ENCODE measurements around the gene CRMP1.
"Not testable (repeated sequence)": the region's sequence is repeated elsewhere in the genome, so short reads cannot be mapped to it uniquely, and the experiment has no call there.

The CRMP1 gene

GRCh38 chr4:5812506-5813229 is 80.2 kb downstream of the CRMP1 start:
- Histone ChIP-seq H3K9me3 (ENCODE audit: low read length) (no peaks in the 10 kb centered on the region), H3K9ac (ENCODE audit: low read length) (no peak overlapping the region), H3K36me3 (ENCODE audit: insufficient read depth, low read length) (peaks cover 58% of the 10 kb centered on the region), H3K27ac (ENCODE audit: low read depth, low read length) (no peak overlapping the region), H3K4me3 (ENCODE audit: low read depth in 1 of 2, low read length in 2 of 2) (no peak overlapping the region), H3K4me1 (ENCODE audit: insufficient read depth, low read length) (no peaks in the 10 kb centered on the region), H3K27me3 (ENCODE audit: control insufficient read depth in 1 of 2, insufficient read depth in 2 of 2, low read length in 2 of 2) (no peaks in the 10 kb centered on the region)

- H3K27ac ChIP-seq (ENCODE audit: low read depth, low read length); H3K9ac ChIP-seq (ENCODE audit: low read length); H3K4me1 ChIP-seq (ENCODE audit: insufficient read depth, low read length); H3K9me3 ChIP-seq (ENCODE audit: low read length); H3K4me3 ChIP-seq (ENCODE audit: low read depth in 1 of 2, low read length in 2 of 2); H3K27me3 ChIP-seq (ENCODE audit: control insufficient read depth in 1 of 2, insufficient read depth in 2 of 2, low read length in 2 of 2): not testable (repeated sequence)
- H3K36me3 ChIP-seq (ENCODE audit: insufficient read depth, low read length), result peaks cover 59% of the 10 kb centered on the region
These were observed 80.8 kb downstream of the CRMP1 start for GRCh38 chr4:5812057-5812456.

- H3K27me3 ChIP-seq (ENCODE audit: control insufficient read depth in 1 of 2, insufficient read depth in 2 of 2, low read length in 2 of 2), result no peaks in the 10 kb centered on the region
- no peak overlapping the region for H3K9ac ChIP-seq (ENCODE audit: low read length)
- no peaks in the 10 kb centered on the region for H3K4me1 ChIP-seq (ENCODE audit: insufficient read depth, low read length)
- H3K27ac ChIP-seq (ENCODE audit: low read depth, low read length), result no peak overlapping the region
- H3K9me3 ChIP-seq (ENCODE audit: low read length), result no peaks in the 10 kb centered on the region
- H3K4me3 ChIP-seq (ENCODE audit: low read depth in 1 of 2, low read length in 2 of 2), result no peak overlapping the region
- H3K36me3 ChIP-seq (ENCODE audit: insufficient read depth, low read length), result peaks cover 67% of the 10 kb centered on the region
These were observed 82.0 kb downstream of the CRMP1 start for GRCh38 chr4:5810770-5811430.

GRCh38 chr4:5810151-5810550 is 82.7 kb downstream of the CRMP1 start:
- Histone ChIP-seq H3K4me3 (ENCODE audit: low read depth in 1 of 2, low read length in 2 of 2) (no peak overlapping the region), H3K4me1 (ENCODE audit: insufficient read depth, low read length) (no peaks in the 10 kb centered on the region), H3K36me3 (ENCODE audit: insufficient read depth, low read length) (peaks cover 65% of the 10 kb centered on the region), H3K9ac (ENCODE audit: low read length) (no peak overlapping the region), H3K27ac (ENCODE audit: low read depth, low read length) (no peak overlapping the region), H3K27me3 (ENCODE audit: control insufficient read depth in 1 of 2, insufficient read depth in 2 of 2, low read length in 2 of 2) (no peaks in the 10 kb centered on the region), H3K9me3 (ENCODE audit: low read length) (no peaks in the 10 kb centered on the region)

GRCh38 chr4:5809216-5809776 is 83.6 kb downstream of the CRMP1 start:
- Histone ChIP-seq H3K4me1 (ENCODE audit: insufficient read depth, low read length) (no peaks in the 10 kb centered on the region), H3K9me3 (ENCODE audit: low read length) (no peaks in the 10 kb centered on the region), H3K36me3 (ENCODE audit: insufficient read depth, low read length) (peaks cover 56% of the 10 kb centered on the region), H3K27me3 (ENCODE audit: control insufficient read depth in 1 of 2, insufficient read depth in 2 of 2, low read length in 2 of 2) (no peaks in the 10 kb centered on the region), H3K9ac (ENCODE audit: low read length) (no peak overlapping the region), H3K27ac (ENCODE audit: low read depth, low read length) (no peak overlapping the region), H3K4me3 (ENCODE audit: low read depth in 1 of 2, low read length in 2 of 2) (no peak overlapping the region)

- no peaks in the 10 kb centered on the region for H3K9me3 ChIP-seq (ENCODE audit: low read length)
- H3K27ac ChIP-seq (ENCODE audit: low read depth, low read length), result no peak overlapping the region
- no peaks in the 10 kb centered on the region for H3K4me1 ChIP-seq (ENCODE audit: insufficient read depth, low read length)
- H3K36me3 ChIP-seq (ENCODE audit: insufficient read depth, low read length), result peaks cover 53% of the 10 kb centered on the region
- no peak overlapping the region for H3K4me3 ChIP-seq (ENCODE audit: low read depth in 1 of 2, low read length in 2 of 2)
- no peak overlapping the region for H3K9ac ChIP-seq (ENCODE audit: low read length)
- no peaks in the 10 kb centered on the region for H3K27me3 ChIP-seq (ENCODE audit: control insufficient read depth in 1 of 2, insufficient read depth in 2 of 2, low read length in 2 of 2)
These were observed 84.7 kb downstream of the CRMP1 start for GRCh38 chr4:5808081-5808741.

- no peaks in the 10 kb centered on the region for H3K27me3 ChIP-seq (ENCODE audit: control insufficient read depth in 1 of 2, insufficient read depth in 2 of 2, low read length in 2 of 2)
- no peaks in the 10 kb centered on the region for H3K4me1 ChIP-seq (ENCODE audit: insufficient read depth, low read length)
- H3K4me3 ChIP-seq (ENCODE audit: low read depth in 1 of 2, low read length in 2 of 2), result no peak overlapping the region
- H3K9me3 ChIP-seq (ENCODE audit: low read length), result no peaks in the 10 kb centered on the region
- H3K27ac ChIP-seq (ENCODE audit: low read depth, low read length), result no peak overlapping the region
- no peak overlapping the region for H3K9ac ChIP-seq (ENCODE audit: low read length)
- H3K36me3 ChIP-seq (ENCODE audit: insufficient read depth, low read length), result peaks cover 42% of the 10 kb centered on the region
These were observed 87.6 kb downstream of the CRMP1 start for GRCh38 chr4:5805270-5805669.

- no peaks in the 10 kb centered on the region for H3K9me3 ChIP-seq (ENCODE audit: low read length)
- no peak overlapping the region for H3K27ac ChIP-seq (ENCODE audit: low read depth, low read length)
- peaks cover 36% of the 10 kb centered on the region for H3K36me3 ChIP-seq (ENCODE audit: insufficient read depth, low read length)
- no peaks in the 10 kb centered on the region for H3K27me3 ChIP-seq (ENCODE audit: control insufficient read depth in 1 of 2, insufficient read depth in 2 of 2, low read length in 2 of 2)
- no peaks in the 10 kb centered on the region for H3K4me1 ChIP-seq (ENCODE audit: insufficient read depth, low read length)
- no peak overlapping the region for H3K4me3 ChIP-seq (ENCODE audit: low read depth in 1 of 2, low read length in 2 of 2)
- no peak overlapping the region for H3K9ac ChIP-seq (ENCODE audit: low read length)
These were observed 88.2 kb downstream of the CRMP1 start for GRCh38 chr4:5804656-5805055.

GRCh38 chr4:5802565-5802964 is 90.3 kb downstream of the CRMP1 start:
- Histone ChIP-seq H3K4me3 (ENCODE audit: low read depth in 1 of 2, low read length in 2 of 2) (no peak overlapping the region), H3K27ac (ENCODE audit: low read depth, low read length) (no peak overlapping the region), H3K27me3 (ENCODE audit: control insufficient read depth in 1 of 2, insufficient read depth in 2 of 2, low read length in 2 of 2) (no peaks in the 10 kb centered on the region), H3K9me3 (ENCODE audit: low read length) (no peaks in the 10 kb centered on the region), H3K36me3 (ENCODE audit: insufficient read depth, low read length) (peaks cover 42% of the 10 kb centered on the region), H3K4me1 (ENCODE audit: insufficient read depth, low read length) (no peaks in the 10 kb centered on the region), H3K9ac (ENCODE audit: low read length) (no peak overlapping the region)

GRCh38 chr4:5801696-5802095 is 91.2 kb downstream of the CRMP1 start:
- Histone ChIP-seq H3K27me3 (ENCODE audit: control insufficient read depth in 1 of 2, insufficient read depth in 2 of 2, low read length in 2 of 2) (no peaks in the 10 kb centered on the region), H3K27ac (ENCODE audit: low read depth, low read length) (no peak overlapping the region), H3K9ac (ENCODE audit: low read length) (no peak overlapping the region), H3K4me3 (ENCODE audit: low read depth in 1 of 2, low read length in 2 of 2) (no peak overlapping the region), H3K4me1 (ENCODE audit: insufficient read depth, low read length) (no peaks in the 10 kb centered on the region), H3K36me3 (ENCODE audit: insufficient read depth, low read length) (peaks cover 46% of the 10 kb centered on the region), H3K9me3 (ENCODE audit: low read length) (no peaks in the 10 kb centered on the region)

- H3K36me3 ChIP-seq (ENCODE audit: insufficient read depth, low read length), result peaks cover 50% of the 10 kb centered on the region
These were observed 92.4 kb downstream of the CRMP1 start for GRCh38 chr4:5800496-5800895.

More at GRCh38 chr4:5800496-5800895, 92.4 kb downstream of the CRMP1 start:
- no peaks in the 10 kb centered on the region for H3K4me1 ChIP-seq (ENCODE audit: insufficient read depth, low read length)
- H3K9me3 ChIP-seq (ENCODE audit: low read length), result no peaks in the 10 kb centered on the region
- no peak overlapping the region for H3K4me3 ChIP-seq (ENCODE audit: low read depth in 1 of 2, low read length in 2 of 2)
- no peaks in the 10 kb centered on the region for H3K27me3 ChIP-seq (ENCODE audit: control insufficient read depth in 1 of 2, insufficient read depth in 2 of 2, low read length in 2 of 2)
- no peak overlapping the region for H3K27ac ChIP-seq (ENCODE audit: low read depth, low read length)
- H3K9ac ChIP-seq (ENCODE audit: low read length), result no peak overlapping the region

Data from muscle layer of colon (tissue), 2 donors.